NAMALWA (cell line): ENCODE data around the gene KRT4.

Experiments used
- DNase-seq: peaks from one replicate; pipeline ENCODE4 v3.0.0-alpha.2; 2015; ENCODE audit warnings: low spot score

The KRT4 gene

GRCh38 chr12:52792185-52793029 is 21.5 kb downstream of the KRT4 start:
- no peak for DNase-seq

DNA sequence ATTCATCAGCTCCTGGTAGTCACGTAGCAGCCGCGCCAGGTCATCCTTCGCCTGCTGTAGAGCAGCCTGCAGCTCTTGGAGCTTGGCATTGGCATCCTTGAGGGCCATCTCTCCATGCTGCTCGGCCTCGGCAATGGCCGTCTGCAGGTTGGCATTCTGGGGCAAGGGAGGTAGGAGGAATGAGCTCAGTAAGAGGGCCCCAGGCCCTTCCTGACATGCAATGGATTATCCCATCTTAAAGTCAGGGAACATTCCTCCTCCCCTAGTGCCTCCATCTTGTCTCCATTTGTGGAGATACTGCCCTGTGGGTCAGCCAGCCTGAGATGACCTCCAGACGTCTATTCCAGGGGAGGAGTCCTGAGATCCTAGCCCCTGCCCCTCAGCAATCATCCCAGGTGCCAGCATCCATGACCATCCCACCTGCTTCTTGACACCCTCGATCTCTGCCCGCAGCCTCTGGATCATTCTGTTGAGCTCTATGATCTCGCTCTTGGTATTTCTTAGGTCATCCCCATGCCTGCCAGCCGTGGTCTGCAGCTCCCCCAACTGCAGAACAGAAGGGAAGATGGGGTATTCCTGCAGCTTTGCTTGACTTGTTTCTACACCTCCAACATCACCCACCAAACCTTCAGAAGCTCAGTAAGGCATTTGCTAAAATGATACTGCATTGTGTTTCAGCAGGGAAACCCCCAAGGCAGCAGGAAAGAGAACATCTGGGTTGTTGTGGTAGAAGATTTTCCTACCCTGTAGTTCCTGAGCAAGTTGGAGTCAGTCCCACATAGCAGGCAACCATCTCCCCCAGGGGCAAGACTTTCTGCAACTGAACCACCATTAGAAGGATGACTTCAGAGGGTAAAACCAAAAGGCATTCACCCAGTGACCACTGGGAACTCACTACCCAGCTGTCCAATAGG is 22.4 kb downstream of the KRT4 start:
- no peak for DNase-seq

DNA sequence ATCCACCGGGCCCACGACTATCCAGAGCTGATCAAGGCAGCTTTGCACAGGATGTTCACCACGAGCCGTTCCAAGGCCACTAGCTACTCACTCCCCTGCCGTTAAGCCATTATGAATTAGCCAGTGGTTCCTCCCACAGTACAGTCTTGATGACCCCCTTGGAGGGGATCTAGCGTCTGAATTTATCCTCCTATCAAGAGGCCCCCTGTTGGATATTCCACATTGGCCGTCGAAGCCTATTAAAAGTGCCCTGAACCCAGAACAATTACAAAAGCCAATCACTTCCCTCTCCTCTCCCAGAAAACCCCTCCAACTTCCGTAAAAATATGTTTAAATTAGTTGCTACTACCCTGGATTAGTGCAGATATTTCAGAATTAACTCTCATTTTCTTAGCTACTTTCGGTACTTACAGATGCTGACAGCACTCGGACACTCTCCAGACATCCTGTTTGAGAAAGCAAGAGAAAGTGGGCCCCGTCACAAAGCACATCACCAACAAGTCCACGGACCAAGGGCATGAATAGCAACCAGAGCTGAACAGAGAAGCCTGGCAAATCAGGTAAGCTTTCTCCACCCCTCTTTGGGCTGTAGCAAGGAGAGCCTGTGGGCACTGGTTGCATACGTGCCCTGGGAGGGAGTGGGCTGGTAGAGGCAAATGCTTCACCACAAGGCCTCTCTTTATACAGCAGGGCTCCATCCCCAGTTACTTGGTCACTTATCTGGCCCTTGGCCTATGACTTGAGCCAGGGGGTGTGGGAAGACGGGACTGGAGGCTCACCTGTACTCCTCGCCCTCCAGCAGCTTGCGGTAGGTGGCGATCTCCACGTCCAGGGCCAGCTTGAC is 23.3 kb downstream of the KRT4 start:
- no peak for DNase-seq

DNA sequence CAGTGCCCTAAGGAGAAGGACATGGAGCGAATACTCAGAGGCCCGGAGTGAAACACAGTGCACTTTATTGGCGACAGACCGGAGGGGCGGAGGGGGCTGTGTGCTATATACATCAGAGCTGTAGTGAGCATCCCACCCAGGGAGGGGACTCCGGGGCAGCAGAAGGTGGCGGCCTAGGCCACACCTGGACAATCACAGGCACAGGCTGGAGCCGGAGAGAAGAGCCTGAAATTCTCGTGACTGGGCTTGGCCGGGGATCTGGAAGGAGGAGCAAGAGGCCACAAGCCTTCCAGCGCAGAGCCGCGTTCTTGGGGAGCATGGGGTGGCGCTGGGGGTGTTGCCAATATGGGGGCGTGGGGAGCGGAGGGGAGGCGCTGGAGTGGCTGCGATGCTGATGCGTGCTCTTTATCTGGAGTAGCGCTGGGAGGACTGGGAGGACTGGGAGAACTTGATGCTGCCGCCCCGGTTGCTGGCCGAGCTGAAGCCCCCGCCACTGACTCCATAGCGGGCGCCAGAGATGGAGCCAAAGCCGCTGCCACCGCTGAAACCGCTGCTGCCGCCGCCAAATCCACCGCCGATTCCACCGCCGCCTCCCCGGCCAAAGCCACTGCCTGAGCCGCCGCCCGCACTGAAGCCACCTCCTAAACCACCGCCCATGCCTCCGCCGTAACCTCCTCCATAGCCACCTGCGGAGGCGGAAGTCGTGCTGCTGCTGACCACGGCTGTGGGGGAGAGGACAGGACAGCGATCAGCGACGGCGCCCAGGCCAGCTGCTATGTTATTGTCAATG is 24.1 kb downstream of the KRT4 start:
- DNase-seq = no peak

DNA sequence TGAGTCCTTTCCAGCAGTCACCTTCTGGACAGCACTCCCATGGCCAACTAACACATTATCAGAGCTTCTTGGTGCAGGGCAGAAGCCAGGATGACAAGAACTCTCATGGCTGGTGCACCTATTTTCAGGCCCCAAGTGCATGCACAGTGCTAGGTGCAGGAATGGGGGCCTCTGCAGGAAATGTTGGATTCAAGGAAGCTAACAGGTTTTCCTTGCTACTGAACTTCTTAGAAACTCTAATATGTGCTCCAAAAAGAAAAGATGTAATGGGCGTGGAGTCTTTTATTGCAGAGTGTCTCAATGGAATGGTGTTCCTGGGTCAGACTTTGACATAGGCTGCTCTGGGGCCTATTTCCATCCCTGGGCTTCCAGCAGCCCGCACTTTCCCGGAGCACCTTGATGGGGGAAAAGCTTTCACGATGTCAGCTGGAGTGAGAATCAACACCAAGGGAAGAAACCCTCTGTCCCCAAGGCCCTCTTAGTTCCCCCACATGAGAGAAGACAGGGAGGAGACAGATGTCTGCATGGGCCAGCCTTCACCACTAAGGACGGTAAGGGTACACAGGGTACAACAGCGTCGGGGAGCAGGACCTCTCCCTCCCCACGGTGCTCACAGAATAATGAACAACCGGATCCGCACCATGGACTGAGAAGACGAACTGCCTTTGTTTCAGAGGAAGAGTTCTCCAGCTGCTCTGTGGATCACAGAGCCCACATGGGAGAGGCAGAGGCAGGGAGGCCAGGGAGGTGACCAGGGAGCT is 24.9 kb downstream of the KRT4 start:
- DNase-seq = no peak

- DNase-seq = no peak
Observed at GRCh38 chr12:52788192-52788875, 25.6 kb downstream of the KRT4 start.

GRCh38 chr12:52787324-52788191 is 26.4 kb downstream of the KRT4 start:
- DNase-seq = no peak

DNA sequence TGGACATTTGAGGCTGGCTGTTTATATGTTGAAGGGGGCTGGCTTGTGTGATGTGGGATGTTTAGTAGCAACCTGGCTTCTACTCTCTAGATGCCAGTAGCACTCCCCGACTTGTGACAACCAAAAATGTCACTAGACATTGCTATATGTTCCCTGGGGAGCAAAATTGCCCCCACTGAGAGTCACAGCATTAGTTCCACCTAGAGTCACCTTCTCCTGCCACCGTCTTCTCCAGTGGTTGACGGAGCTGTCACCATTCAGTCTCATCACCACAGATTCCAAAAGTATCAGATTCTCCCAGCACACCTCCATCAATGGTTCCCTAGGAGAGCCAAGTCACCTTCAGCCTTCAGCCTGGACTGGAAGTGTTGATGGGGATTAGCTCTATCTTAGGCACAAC is 29.0 kb downstream of the KRT4 start:
- no peak for DNase-seq

DNA sequence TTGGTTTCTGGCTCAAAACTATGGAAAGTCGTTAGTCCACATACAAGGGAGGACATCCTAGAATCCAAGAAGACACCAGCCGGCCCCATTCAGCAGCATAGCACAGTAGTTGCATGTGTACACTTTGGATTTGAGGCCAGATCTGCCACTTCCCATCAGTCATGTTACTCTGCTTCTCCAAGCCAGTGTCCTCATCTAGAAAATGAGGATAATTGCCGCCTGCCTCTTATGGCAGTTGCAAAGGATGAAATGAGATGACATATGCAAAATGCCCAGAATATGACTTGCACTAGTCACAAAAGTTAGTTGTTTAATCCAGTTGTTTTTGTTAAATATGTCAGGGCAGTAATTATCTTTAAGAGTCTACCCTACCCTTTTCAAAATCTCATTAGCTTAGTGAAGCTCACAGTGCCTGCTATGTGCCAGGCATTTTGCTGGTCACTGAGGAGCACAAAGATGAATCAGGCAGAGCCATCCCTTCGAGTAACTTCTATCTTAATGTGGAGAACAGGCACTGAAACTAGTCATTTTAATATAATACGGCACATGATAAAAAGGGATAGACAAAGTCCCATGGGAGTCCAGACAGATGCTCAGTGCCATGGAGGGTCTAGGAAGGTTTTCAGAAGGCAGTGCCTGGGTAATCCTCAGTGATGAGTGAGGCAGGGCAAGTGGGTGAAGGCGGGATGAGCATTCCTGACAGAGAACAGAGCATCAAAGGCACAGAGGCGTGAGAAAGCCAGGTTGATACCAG is 30.2 kb downstream of the KRT4 start:
- no peak for DNase-seq

DNA sequence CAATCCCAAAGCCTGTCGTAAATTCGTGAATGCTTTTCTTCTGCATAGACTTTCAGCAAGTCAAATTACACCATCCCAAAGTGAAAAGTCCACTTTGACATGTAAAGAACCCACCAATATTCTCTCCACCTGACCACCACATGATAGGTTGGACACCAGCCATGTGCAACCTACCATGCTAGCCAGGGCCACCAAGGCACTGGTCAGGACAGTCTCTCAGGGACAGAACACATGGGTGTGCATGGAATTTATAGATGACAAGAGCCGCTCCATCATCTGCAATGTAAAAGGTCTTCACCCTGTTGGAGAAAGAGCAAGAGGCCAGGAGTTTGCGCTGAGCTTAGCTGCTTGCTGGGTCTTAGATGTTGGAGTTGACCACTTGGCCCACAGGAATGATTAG is 31.4 kb downstream of the KRT4 start:
- DNase-seq = no peak

DNA sequence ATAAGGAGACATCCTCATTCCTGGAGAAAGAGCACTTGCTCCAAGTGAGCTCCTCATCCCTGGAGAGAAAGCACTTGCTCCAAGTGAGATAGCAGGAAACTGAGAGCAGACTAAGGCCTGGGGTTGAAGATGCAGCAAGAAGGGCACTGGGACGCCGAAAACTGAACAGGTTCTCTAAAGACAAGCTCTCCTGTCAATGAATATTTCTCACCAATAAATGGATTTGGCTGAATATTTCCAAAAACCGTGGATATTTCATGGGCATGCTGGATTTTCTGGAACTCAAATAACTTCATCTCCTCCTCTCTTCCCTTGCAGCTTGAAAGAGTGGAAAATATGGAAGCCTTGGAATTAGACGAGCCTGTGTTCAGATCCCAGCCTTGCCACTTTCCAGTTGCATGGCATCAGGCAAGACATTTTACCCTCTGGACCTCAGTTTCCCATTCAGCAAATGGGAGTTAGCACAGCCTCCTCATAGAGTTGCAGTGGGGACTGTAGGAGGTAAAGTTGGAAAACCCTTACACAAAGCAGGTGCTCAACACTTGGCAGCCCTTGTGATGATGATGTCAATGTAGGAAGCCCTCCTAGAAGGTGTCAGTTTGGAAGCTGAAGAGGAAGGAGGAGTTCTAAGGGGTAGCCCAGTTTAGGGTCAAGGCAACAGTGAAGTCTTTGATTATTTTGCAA is 32.4 kb downstream of the KRT4 start:
- no peak for DNase-seq

DNA sequence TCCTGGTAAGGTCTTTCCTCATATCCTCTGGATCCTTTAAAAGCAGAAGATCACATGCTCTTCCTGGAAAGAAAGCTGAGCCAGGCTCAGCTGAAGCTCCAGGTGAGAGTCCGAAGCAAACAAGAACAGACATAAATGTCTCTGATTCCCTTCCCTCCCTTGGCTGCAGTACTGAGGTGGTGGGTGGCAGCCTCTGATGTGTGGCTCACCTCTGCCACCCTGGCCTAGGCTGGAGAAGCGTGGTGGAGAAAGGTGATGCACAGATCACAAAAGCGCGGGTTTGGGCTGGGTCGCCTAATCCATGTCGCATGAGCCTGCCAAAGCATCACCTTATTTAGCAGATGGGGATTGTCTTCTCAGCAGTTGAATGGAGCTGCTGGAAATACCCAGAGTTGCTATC is 34.0 kb downstream of the KRT4 start:
- no peak for DNase-seq

GRCh38 chr12:52778833-52779232 is 35.1 kb downstream of the KRT4 start:
- DNase-seq = no peak

GRCh38 chr12:52777566-52777965 is 36.4 kb downstream of the KRT4 start:
- DNase-seq = no peak

DNA sequence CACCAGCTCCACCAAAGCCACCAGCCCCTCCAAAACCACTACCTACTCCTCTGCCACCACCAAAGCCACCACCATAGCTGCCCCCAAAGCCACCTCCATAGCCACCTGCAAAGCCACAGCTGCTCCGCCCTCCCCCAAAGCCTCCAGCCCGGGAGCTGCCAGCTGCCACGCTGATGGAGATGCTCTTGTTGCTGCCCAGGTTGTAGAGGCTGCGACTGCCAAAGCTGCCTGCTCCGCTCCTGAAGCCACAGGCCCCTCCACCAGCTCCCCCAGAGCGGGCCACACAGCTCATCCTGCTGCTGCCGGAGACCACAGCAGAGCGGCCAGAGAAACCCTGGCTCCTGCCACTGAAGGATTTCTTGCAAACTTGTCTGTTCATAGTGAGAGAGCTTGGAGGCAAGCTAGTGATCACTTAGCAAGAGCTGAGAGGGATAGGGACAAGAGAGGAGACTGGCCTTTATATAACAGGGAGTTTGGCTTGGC is 37.0 kb downstream of the KRT4 start, which contains the start of gene KRT76:
Gene KRT76, minus strand, starts transcription at position 433 of the 483 bp plus-strand sequence. Its CDS starts 54 bp downstream, at position 379.
- no peak for DNase-seq

- DNase-seq = no peak
Observed at GRCh38 chr12:52776435-52776834, 37.5 kb downstream of the KRT4 start.

- DNase-seq = no peak
Observed at GRCh38 chr12:52774629-52775250, 39.2 kb downstream of the KRT4 start.
